HepG2 (cell line): ENCODE data around the gene CPLX3. TPM values are rescaled to one million over a fixed set of nuclear protein-coding genes. Genes with fewer than 3 reads are reported as not detected.

Experiments used
- ATAC-seq: fragments of 200-7000 bp; cut with Tn5 transposase; 3 replicates; pipeline ENCODE4 v1.9.1; 2020; ENCODE audit warnings: mild to moderate bottlenecking, moderate library complexity
- BruUV-seq: library from RNA; stranded (reverse); fragments of 400-500 nt; replicated peaks from 2 replicates; lab custom pipeline; 2021; lab: Mats Ljungman, UMichigan
- CTCF ChIA-PET: fragments of 300-600 bp; formaldehyde crosslinking; extraction: SDS; loops from one replicate; lab custom pipeline; 2021; ENCODE audit warnings: low total read pairs, inconsistent platforms, low intra/inter-chr PET ratio; lab: Yijun Ruan, JAX
- POLR2A ChIA-PET: fragments of 350-600 bp; sonication (Branson Sonifier 250); formaldehyde crosslinking; loops from one replicate; lab custom pipeline; 2020; ENCODE audit warnings: antibody characterized with exemption, inconsistent platforms; lab: Yijun Ruan, JAX
- DNase-seq: peaks from one replicate; pipeline ENCODE4 v3.0.0-alpha.2; 2015; ENCODE audit warnings: low spot score
- FAIRE-seq: peaks from 3 replicates; lab custom pipeline; 2011; peaks lifted over from hg19 to GRCh38; lab: Jason Lieb, UNC
- H2AFZ ChIP-seq: one replicate; pipeline ENCODE4 v1.6.1; 2011; ENCODE audit warnings: low read length, inconsistent platforms
- H3K27ac ChIP-seq: fragments of 300-600 bp; 3 replicates; pipeline ENCODE4 v1.8.0; 2011; ENCODE audit warnings: mixed run types, mild to moderate bottlenecking, mixed read lengths, low read length, inconsistent platforms; ENCODE audit not compliant: insufficient read depth; ENCODE audit errors: extremely low read length
- H3K27me3 ChIP-seq, 2 experiments: fragments of 200-600 bp in 1 of 2; 2 replicates in 1 of 2; 3 replicates in 1 of 2; pipeline versions ENCODE4 v1.6.0 to v1.8.0; 2011; ENCODE audit warnings: low read length in 2 of 2, mild to moderate bottlenecking in 2 of 2, moderate library complexity in 2 of 2, inconsistent platforms in 1 of 2; ENCODE audit not compliant: insufficient read depth in 2 of 2, control insufficient read depth in 1 of 2
- H3K36me3 ChIP-seq, 2 experiments: fragments of 200-600 bp in 1 of 2; replicated peaks in 1 of 2; 2 replicates in 1 of 2; 3 replicates in 1 of 2; pipeline versions ENCODE4 v1.5.1 to v1.8.0; 2011; ENCODE audit warnings: low read length in 2 of 2, inconsistent platforms in 1 of 2; ENCODE audit not compliant: insufficient read depth in 2 of 2, control insufficient read depth in 1 of 2
- H3K4me1 ChIP-seq: 2 replicates; pipeline ENCODE4 v1.5.1; 2012; ENCODE audit warnings: low read length, inconsistent platforms; ENCODE audit not compliant: insufficient read depth
- H3K4me2 ChIP-seq: 2 replicates; pipeline ENCODE4 v1.6.0; 2011; ENCODE audit warnings: low read depth, low read length, inconsistent platforms
- H3K4me3 ChIP-seq, 3 experiments: fragments of 200-600 bp in 1 of 3; sonication (generic), shearing (Covaris generic) in 1 of 3; replicated peaks in 1 of 3; 2 replicates each; pipeline ENCODE4 v1.5.1; 2011 to 2016; ENCODE audit warnings: low read length in 3 of 3, inconsistent platforms in 2 of 3, low read depth in 2 of 3, mild to moderate bottlenecking in 2 of 3, control low read depth in 1 of 3, mixed read lengths in 1 of 3; ENCODE audit not compliant: insufficient read depth in 1 of 3
- H3K79me2 ChIP-seq: one replicate; pipeline ENCODE4 v1.6.1; 2011; ENCODE audit warnings: low read length, inconsistent platforms; ENCODE audit not compliant: insufficient read depth
- H3K9ac ChIP-seq: 2 replicates; pipeline ENCODE4 v1.6.0; 2011; ENCODE audit warnings: mild to moderate bottlenecking, low read depth, low read length, inconsistent platforms; ENCODE audit not compliant: insufficient read depth
- H3K9me3 ChIP-seq: 2 replicates; pipeline ENCODE4 v1.5.1; 2012; ENCODE audit warnings: mild to moderate bottlenecking, low read length
- H4K20me1 ChIP-seq: 2 replicates; pipeline ENCODE4 v1.6.0; 2011; ENCODE audit warnings: inconsistent platforms, mild to moderate bottlenecking, low read length, moderate library complexity; ENCODE audit not compliant: insufficient read depth
- ASH2L ChIP-seq: fragments of 300-600, 200-600 bp; sonication (generic); IDR thresholded peaks from 2 replicates; pipeline ENCODE4 v1.7.0; 2017; ENCODE audit warnings: low read depth, mild to moderate bottlenecking, moderate library complexity, mixed read lengths, low read length; ENCODE audit not compliant: insufficient read length
- IKZF4 ChIP-seq: sonication (generic); formaldehyde crosslinking; IDR thresholded peaks from 2 replicates; pipeline ENCODE4 v1.5.1; 2020; ENCODE audit warnings: borderline replicate concordance, mild to moderate bottlenecking, low read depth, missing genetic modification reagents; ENCODE audit errors: not compliant biosample characterization
- ISL2 ChIP-seq: sonication (generic); formaldehyde crosslinking; IDR thresholded peaks from 2 replicates; pipeline ENCODE4 v1.5.0; 2020; ENCODE audit warnings: missing genetic modification reagents
- NCOA1 ChIP-seq: sonication (generic); formaldehyde crosslinking; IDR thresholded peaks from 2 replicates; pipeline ENCODE4 v1.9.0; 2021; ENCODE audit warnings: missing genetic modification reagents
- NFRKB ChIP-seq: fragments of 450-650 bp; IDR thresholded peaks from 2 replicates; pipeline ENCODE4 v1.6.1; 2017
- PRMT3 ChIP-seq: sonication (generic); formaldehyde crosslinking; IDR thresholded peaks from 2 replicates; pipeline ENCODE4 v1.8.1; 2022; ENCODE audit warnings: low read depth, mild to moderate bottlenecking, moderate library complexity, missing genetic modification reagents, borderline replicate concordance
- XBP1 ChIP-seq: sonication (generic); formaldehyde crosslinking; IDR thresholded peaks from 2 replicates; pipeline ENCODE4 v1.5.0; 2020; ENCODE audit warnings: missing genetic modification reagents
- ZNF496 ChIP-seq: sonication (generic); formaldehyde crosslinking; IDR thresholded peaks from 2 replicates; pipeline ENCODE4 v1.8.1; 2023; ENCODE audit warnings: mild to moderate bottlenecking, moderate library complexity, missing genetic modification reagents; ENCODE audit not compliant: insufficient replicate concordance
- ZNF607 ChIP-seq: sonication (generic); formaldehyde crosslinking; IDR thresholded peaks from 2 replicates; pipeline ENCODE4 v1.5.1; 2020; ENCODE audit warnings: missing genetic modification reagents, mild to moderate bottlenecking, borderline replicate concordance
- ZNF746 ChIP-seq: sonication (generic); formaldehyde crosslinking; IDR thresholded peaks from 2 replicates; pipeline ENCODE4 v1.8.0; 2022; ENCODE audit warnings: mild to moderate bottlenecking, missing genetic modification reagents
- WGBS: methylation state at CpG from one replicate; pipeline ENCODE4 v1.1.6; 2017; ENCODE audit warnings: low lambda C conversion rate; 5-methylcytosine and 5-hydroxymethylcytosine counted together
- in situ Hi-C: cut with HindIII; loops from 2 replicates; pipeline ENCODE4 v1.10.0; 2017; ENCODE audit warnings: low pct_unique_long_range_greater_than_20kb; ENCODE audit not compliant: extremely low pct_ligation_motif_present
- intact Hi-C: fragments of 100-400 bp; cut with micrococcal nuclease; formaldehyde crosslinking; loops from one replicate; pipeline ENCODE4 v1.10.0; 2022; ENCODE audit not compliant: unreplicated experiment
- polyA plus RNA-seq, 8 experiments: library from polyadenylated mRNA; depleted of rRNA in 3 of 8; stranded (reverse) in 7 of 8; unstranded in 1 of 8; fragments of >200 nt; fragmentation: Illumina TruSeq in 4 of 8; extraction: Trizol in 4 of 8; gene quantifications; 2 replicates each; pipeline versions ENCODE4 v1.2.1 to v1.2.3, GENCODE V29; 2011 to 2016; ENCODE audit warnings: low read depth in 4 of 8, missing spikeins in 1 of 8, mixed read lengths in 1 of 8; ENCODE audit not compliant: insufficient read depth in 1 of 8
- total RNA-seq, 5 experiments: library from RNA; depleted of rRNA; stranded (reverse); fragments of >200 nt; fragmentation: Illumina TruSeq; extraction: Trizol; gene quantifications; 2 replicates each; pipeline ENCODE4 v1.2.3, GENCODE V29; 2016; ENCODE audit warnings: low read depth in 1 of 5

The CPLX3 gene
- total and polyA plus RNA-seq, 2 of the 13 experiments (the other 11 are each of a cell fraction or from before 2014, with no cell fraction given) = not detected

GRCh38 chr15:74793135-74794028 is 33.0 kb upstream of the CPLX3 start:
- Histone ChIP-seq H3K9ac (no peak overlapping the region), H3K27me3 (no peaks in the 10 kb centered on the region), H3K4me1 (peaks cover 15% of the 10 kb centered on the region), H3K79me2 (peaks cover 17% of the 10 kb centered on the region), H3K4me3 (no peak overlapping the region)
- FAIRE-seq (no peak), DNase-seq (no peak)
- WGBS = 95% methylated on average over 12 of the region's 12 CpGs
- intact Hi-C loops = no loop called here
- TF ChIP-seq ASH2L (no peak), ZNF746 (CRISPR knock-in tag) (no peak), ZNF607 (CRISPR knock-in tag) (no peak), PRMT3 (no peak), XBP1 (CRISPR knock-in tag) (no peak), NCOA1 (CRISPR knock-in tag) (no peak), IKZF4 (no peak), ZNF496 (CRISPR knock-in tag) (no peak), ISL2 (no peak), NFRKB (no peak)
- TF ChIP-seq, all 625 proteins: peak for 0
- H3K9me3 ChIP-seq = no peaks in the 10 kb centered on the region
- H3K27ac ChIP-seq = no peak overlapping the region
- POLR2A ChIA-PET = interaction anchor here (0.6 to 3.7 kb wide), 5 partner anchors 10 to 195 kb away, joined by 3 to 13 read pairs (median 4); no protein-coding TSS in a partner anchor
- peaks cover 21% of the 10 kb centered on the region; the same call in 1 of the 2 replicates for H4K20me1 ChIP-seq
- CTCF ChIA-PET = interaction anchor here (1.0 kb wide), 1 partner anchor 22 kb away, joined by 3 read pairs; no protein-coding TSS in a partner anchor
- H2AFZ ChIP-seq = no peak overlapping the region
- in situ Hi-C loops = no loop called here
- H3K36me3 ChIP-seq = peaks cover 10 to 22% of the 10 kb centered on the region in 2 experiments; a peak in 3 of 5 replicates
- BruUV-seq = no TSS peak
- no peak overlapping the region for H3K4me2 ChIP-seq
- ATAC-seq = no peak
